HG03521 (cell line): ENCODE measurements around the gene GNG13.

Experiments used
- ATAC-seq: cut with Tn5 transposase; IDR thresholded peaks from one replicate; pipeline ENCODE4 v1.9.1; 2021; ENCODE audit warnings: mild to moderate bottlenecking, moderate library complexity; ENCODE audit not compliant: unreplicated experiment

The GNG13 gene

GRCh38 chr16:815861-816260, 15.3 kb upstream of the GNG13 start:
- ATAC-seq: no peak

DNA sequence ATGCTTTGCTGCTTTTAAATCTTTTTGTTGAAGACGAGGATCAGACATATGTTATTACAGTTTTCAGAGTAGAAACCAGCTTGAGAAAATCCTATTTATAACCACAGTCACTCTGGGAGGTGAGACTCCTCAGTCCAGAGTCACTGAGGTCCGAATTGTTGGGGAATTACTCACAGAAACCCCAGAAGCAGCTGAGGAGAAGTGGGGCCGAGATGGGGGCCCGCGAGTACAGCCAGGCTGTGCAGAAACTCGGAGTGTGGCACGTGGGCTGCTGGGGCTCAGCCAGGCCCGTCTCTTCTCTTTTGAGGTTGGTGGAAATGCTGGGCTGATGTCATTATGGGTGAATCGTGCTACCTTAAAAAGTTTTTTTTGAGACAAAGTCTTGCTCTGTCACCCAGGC, 14.4 kb upstream of the GNG13 start:
- no peak for ATAC-seq

GRCh38 chr16:813916-814412, 13.4 kb upstream of the GNG13 start:
- no peak for ATAC-seq

DNA sequence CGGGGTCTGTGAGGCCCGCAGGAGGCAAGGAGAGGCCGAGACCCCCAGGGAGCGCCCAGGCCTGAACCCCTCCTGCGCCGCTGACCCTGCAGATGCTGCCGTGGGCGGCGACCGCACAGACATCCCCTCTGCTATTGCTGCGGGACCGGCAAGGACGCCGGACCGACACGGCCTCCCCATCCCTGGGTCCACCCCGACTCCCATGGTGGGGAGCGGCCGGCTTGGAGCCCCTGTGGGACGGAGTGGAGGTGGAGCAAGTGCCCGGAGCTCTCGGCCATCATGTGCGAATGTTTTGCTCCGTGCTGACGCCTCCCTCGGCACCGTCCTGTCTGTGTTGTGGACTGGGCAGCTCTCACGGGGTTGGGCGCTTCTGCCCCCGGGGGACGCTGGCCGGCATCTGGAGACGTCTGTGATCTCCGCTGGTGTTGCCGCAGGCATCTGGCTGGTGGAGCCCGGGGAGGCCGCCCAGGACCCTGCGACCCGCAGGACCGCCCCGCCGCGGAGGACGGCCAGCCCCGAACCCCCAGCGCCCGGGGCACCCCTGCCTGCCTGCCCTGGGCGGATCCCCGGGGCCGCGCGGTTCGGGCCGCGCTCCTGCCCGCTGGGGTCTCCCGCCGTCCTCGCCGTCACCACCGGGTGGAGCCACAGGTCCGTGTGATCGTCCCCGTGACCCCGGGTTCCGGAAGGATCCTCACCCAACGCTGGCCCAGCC, 12.8 kb upstream of the GNG13 start:
- no peak for ATAC-seq

GRCh38 chr16:808085-808386, 7.5 kb upstream of the GNG13 start:
- no peak for ATAC-seq

GRCh38 chr16:807347-808084, 7.0 kb upstream of the GNG13 start:
- ATAC-seq: peak; percentile 90

- no peak for ATAC-seq
Observed at GRCh38 chr16:805474-805873, 4.9 kb upstream of the GNG13 start.

GRCh38 chr16:804193-805048, 3.9 kb upstream of the GNG13 start:
- no peak for ATAC-seq

GRCh38 chr16:803754-804080, 3.2 kb upstream of the GNG13 start:
- ATAC-seq: no peak

DNA sequence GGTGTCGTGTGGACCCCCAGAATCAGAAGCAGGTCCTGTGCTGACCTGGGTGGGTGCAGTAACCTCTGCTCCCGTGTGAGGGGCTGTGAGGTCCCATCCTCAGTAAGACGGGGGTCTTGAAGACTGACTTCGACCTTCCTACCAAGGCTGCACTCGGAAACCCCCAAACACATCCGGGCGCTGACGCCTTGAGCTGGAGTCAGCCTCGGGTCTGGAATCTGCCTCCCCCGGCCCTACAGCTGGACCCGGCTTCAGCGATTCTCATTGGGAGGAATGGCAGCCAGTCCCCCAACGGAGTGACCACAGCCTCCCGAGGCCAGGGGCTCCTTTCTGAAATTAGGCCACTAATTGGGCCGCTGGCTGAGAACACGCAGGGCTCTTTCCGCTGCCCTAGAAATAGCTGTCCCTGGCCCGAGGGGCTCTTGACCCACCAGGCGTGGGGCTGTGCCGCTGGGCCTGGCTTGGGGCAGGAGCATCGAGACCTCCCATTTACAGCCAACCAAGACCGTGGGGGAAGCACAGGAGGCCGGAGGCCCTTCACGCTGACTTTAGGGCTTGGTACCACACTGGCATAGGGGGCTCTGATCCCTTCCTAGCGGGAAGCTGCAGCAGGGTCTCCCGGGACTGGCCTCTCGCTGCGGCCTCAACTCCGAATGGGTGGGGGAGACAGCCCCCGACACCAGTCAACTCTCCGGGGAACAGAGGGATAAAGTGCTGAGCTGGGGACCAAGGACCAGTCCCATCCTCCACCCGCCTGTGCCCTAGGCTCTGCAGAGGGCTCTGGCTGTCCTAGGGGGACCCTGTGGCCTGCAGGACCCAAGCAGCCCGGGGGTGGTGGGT, 2.6 kb upstream of the GNG13 start:
- no peak for ATAC-seq

GRCh38 chr16:802461-802860, 1.9 kb upstream of the GNG13 start:
- ATAC-seq: no peak

DNA sequence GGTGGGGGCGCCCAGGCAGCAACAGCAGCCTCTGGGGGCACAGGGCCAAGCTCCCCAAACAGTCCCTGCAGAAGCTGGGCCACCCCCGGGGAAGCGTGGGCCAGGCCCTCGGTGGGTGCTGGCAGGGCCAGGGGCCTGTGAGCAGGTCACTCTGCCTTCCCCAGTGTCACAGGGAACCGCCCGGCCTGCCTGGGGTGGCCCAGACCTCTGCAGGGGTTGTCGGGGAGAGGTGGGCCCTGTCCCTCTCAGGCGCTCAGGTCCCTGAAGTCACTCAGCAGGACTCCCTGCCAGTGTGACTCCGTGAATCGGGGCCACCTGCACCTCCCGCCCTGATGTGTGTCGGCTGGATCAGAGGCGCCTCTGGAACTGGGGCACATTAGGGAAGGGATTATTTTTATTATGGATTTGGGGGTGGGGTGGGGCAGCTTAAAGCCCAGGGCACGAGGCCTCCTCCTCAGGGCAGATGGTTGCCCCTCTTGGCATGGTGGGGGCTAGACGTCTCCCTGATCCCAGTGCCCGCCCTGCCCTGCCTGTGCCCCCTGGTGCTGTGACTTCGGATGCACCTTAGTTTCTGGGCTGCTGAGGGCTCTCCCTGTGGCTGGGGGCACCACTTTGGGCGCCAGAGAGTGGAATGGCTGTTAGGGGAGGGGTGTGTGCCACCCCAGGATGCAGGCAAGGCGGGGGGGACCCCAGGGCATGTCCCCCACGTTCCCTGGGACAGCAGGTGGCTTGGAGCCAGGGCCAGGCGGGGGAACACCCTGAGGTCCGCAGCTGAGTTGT, 1.2 kb upstream of the GNG13 start:
- ATAC-seq: no peak

GRCh38 chr16:800834-801511, 439 bp upstream of the GNG13 start:
- ATAC-seq: no peak

DNA sequence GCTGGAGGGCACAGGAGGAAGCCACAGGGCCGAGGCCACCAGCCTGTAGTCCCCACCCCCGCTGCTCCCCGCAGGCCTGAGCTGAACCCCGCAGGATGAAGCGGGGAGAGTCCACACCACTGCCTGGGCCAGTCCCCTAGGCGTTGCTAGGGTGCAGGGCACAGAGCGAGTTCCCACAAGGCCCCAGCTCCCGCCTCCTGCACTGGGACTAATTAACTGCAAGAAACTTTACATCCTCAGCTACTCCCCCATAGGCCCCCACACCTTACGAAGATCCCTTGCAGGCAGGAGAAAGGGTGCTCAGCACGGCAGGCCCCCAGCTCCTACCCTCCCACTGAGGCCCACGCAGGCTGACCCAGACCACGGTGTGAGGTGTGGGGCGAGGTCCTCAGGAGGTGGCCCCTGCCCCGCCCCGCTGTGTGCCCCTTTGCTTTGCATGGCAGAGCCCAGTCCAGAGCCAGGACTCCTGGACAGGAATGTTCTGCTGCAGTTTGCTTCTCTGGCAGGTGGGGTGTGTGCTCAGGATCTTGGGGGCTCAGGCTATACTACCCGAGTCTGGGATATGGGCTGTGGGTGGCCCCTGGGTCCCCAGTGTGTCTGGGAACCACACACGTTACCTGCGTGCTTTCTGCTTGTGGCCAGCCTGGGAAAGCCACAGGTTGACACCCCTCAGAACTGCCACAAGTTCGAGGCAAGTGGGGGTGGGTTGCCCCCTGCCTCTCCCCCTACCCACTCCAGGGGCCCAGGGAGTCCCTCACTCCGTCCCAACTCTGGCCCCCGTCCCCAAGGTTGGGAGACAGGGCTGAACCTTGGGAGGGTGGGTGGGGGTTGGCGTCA, 1.2 kb downstream of the GNG13 start:
- ATAC-seq: no peak

GRCh38 chr16:798666-799065, 1.9 kb downstream of the GNG13 start:
- ATAC-seq: no peak

DNA sequence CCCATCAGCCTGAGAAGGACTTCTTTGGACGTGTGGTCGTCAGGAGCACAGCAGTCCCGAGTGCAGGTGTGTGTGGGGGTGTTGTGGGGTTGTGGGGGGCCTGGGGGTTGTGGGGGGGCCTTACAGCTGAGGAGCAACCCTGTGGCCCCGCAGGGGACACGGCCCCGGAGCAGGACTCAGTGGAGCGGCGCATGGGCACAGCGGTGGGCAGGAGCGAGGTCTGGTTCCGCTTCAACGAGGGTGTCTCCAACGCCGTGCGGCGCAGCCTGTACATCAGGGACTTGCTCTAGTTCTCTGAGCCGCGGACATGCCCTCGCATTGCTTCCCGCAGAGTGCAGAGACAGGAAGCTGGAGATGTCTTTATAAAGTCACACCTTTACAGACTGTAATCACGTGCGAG, 2.8 kb downstream of the GNG13 start:
- ATAC-seq: no peak

DNA sequence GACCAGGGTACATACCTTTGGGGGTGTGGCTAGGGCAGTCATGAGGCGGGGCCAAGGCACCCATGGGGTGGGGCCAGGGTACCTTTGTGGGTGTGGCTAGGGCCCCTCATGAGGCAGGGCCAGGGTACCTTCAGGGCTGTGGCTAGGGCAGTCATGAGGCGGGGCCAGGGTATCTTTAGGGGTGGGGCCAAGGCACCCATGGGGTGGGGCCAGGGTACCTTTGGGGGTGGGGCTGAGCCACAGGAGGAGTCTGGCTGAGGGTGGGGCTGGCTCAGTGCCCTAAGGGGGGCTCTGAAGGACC, 3.5 kb downstream of the GNG13 start:
- no peak for ATAC-seq

DNA sequence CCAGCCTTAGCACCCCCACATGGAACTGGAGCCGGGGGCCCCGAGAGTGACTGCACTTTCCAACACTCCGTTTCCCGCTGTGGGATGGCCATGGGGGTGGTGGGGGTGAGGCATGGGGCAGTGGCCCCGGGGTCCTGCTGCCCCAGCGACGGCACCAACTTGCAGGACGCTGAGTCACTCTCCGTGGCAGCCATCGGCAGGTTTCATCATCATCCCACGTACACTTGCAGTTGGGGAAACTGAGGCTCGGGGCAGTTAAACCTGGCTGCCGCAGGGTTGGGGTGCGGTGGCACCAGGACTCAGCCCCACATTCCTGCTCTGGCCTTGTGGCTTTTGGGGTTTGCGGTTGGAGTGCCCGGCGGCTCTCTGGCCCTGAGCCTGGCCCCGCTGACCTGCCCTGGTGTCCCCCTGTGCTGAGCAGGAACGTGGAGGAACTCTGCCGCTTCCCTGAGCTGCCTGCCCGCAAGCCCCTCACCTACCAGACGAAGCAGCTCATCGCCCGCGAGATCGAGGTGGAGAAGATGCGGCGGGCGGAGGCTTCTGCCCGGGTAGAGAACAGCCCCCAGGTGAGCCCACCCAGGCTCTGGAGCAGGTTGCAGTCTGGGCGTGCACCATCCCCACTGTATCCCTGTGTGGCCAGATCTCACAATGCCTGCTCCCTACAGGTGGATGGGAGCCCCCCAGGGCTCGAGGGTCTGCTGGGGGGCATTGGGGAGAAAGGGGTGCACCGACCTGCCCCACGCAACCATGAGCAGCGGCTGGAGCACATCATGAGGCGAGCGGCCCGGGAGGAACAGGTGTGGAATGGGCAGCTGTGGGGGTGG, 4.0 kb downstream of the GNG13 start:
- no peak for ATAC-seq
